SK-N-SH (cell line): Measurements from ENCODE around the gene WDR75. TPM values are rescaled to one million over a fixed set of nuclear protein-coding genes. Genes with fewer than 3 reads are reported as not detected.

Experiments
- CTCF ChIA-PET: fragments of 300-600, 350-600 bp; formaldehyde crosslinking; extraction: SDS; loops from one replicate; lab custom pipeline; 2021; lab: Yijun Ruan, JAX
- POLR2A ChIA-PET: fragments of 350-600 bp; sonication (Branson Sonifier 250); formaldehyde crosslinking; extraction: SDS; loops from one replicate; lab custom pipeline; 2020; ENCODE audit warnings: antibody characterized with exemption, inconsistent platforms; lab: Yijun Ruan, JAX
- DNase-seq: peaks from one replicate; pipeline ENCODE4 v3.0.0; 2012
- H2AFZ ChIP-seq: fragments of 200-600 bp; sonication (generic); 2 replicates; pipeline ENCODE4 v1.8.1; 2016; ENCODE audit warnings: antibody characterized with exemption, mild to moderate bottlenecking, low read depth
- H3F3A ChIP-seq: fragments of 200-600 bp; sonication (generic); replicated peaks from 2 replicates; pipeline ENCODE3; 2016; ENCODE audit warnings: antibody characterized with exemption, mild to moderate bottlenecking; ENCODE audit not compliant: insufficient read depth
- H3K27ac ChIP-seq, 2 experiments: fragments of 200-500 bp in 1 of 2; fragments of 200-600 bp in 1 of 2; sonication (Bioruptor generic) in 1 of 2; sonication (generic), shearing (Covaris generic) in 1 of 2; 2 replicates each; pipeline versions ENCODE4 v1.5.1 to v1.6.1; 2014 to 2016; ENCODE audit warnings: low read depth in 2 of 2, inconsistent platforms in 1 of 2, low read length in 1 of 2, mild to moderate bottlenecking in 1 of 2, mixed read lengths in 1 of 2
- H3K27me3 ChIP-seq: fragments of 200-600 bp; sonication (generic), shearing (Covaris generic); 2 replicates; pipeline ENCODE4 v1.6.1; 2016; ENCODE audit warnings: mixed run types; ENCODE audit not compliant: insufficient read depth
- H3K36me3 ChIP-seq, 2 experiments: fragments of 200-500 bp in 1 of 2; fragments of 200-600 bp in 1 of 2; sonication (Bioruptor generic) in 1 of 2; sonication (generic) in 1 of 2; replicated peaks in 1 of 2; 2 replicates each; pipeline versions ENCODE3 to v1.5.1; 2014 to 2016; ENCODE audit warnings: low read length in 1 of 2, mild to moderate bottlenecking in 1 of 2; ENCODE audit not compliant: insufficient read depth in 2 of 2, control insufficient read depth in 1 of 2
- H3K4me1 ChIP-seq, 2 experiments: fragments of 200-500 bp in 1 of 2; fragments of 200-600 bp in 1 of 2; sonication (Bioruptor generic) in 1 of 2; sonication (generic), shearing (Covaris generic) in 1 of 2; 2 replicates each; pipeline versions ENCODE4 v1.5.1 to v1.6.1; 2014 to 2016; ENCODE audit warnings: low read depth in 1 of 2, low read length in 1 of 2, mixed run types in 1 of 2; ENCODE audit not compliant: insufficient read depth in 2 of 2, control insufficient read depth in 1 of 2
- H3K4me2 ChIP-seq: fragments of 200-600 bp; sonication (generic), shearing (Covaris generic); 2 replicates; pipeline ENCODE4 v1.6.1; 2017; ENCODE audit warnings: mixed run types
- H3K4me3 ChIP-seq, 2 experiments: fragments of 200-500 bp in 1 of 2; fragments of 200-600 bp in 1 of 2; sonication (Bioruptor generic) in 1 of 2; sonication (generic), shearing (Covaris generic) in 1 of 2; 2 replicates each; pipeline versions ENCODE4 v1.5.1 to v1.8.1; 2014 to 2016; ENCODE audit warnings: low read depth in 2 of 2, inconsistent platforms in 1 of 2, low read length in 1 of 2, mild to moderate bottlenecking in 1 of 2, mixed read lengths in 1 of 2, moderate library complexity in 1 of 2
- H3K79me2 ChIP-seq: fragments of 200-600 bp; sonication (generic); 2 replicates; pipeline ENCODE4 v1.8.1; 2017; ENCODE audit warnings: mild to moderate bottlenecking; ENCODE audit not compliant: insufficient read depth
- H3K9ac ChIP-seq: fragments of 200-600 bp; sonication (generic); 2 replicates; pipeline ENCODE4 v1.6.1; 2017; ENCODE audit warnings: mixed run types
- H3K9me2 ChIP-seq: fragments of 200-600 bp; sonication (generic); 2 replicates; pipeline ENCODE4 v1.6.1; 2017; ENCODE audit warnings: mixed run types
- H3K9me3 ChIP-seq: fragments of 200-600 bp; sonication (generic); 2 replicates; pipeline ENCODE4 v1.6.1; 2017; ENCODE audit warnings: mixed run types, mild to moderate bottlenecking, moderate library complexity
- H4K20me1 ChIP-seq: fragments of 200-600 bp; sonication (generic); 2 replicates; pipeline ENCODE4 v1.6.1; 2017; ENCODE audit warnings: mild to moderate bottlenecking, mixed run types; ENCODE audit not compliant: insufficient read depth
- CHD2 ChIP-seq: fragments of 150-350 bp; IDR thresholded peaks from 2 replicates; pipeline ENCODE4 v1.6.1; 2018; ENCODE audit warnings: low read length; ENCODE audit not compliant: partially characterized antibody
- ELF1 ChIP-seq: IDR thresholded peaks from 2 replicates; pipeline ENCODE4 v1.4.0; 2012
- EZH2phosphoT487 ChIP-seq: fragments of 200-600 bp; sonication (generic); IDR thresholded peaks from 2 replicates; pipeline ENCODE4 v1.6.1; 2017; ENCODE audit warnings: low read depth, mixed run types, mild to moderate bottlenecking, antibody characterized with exemption, moderate library complexity, borderline replicate concordance
- FOSL2 ChIP-seq: IDR thresholded peaks from 2 replicates; pipeline ENCODE4 v1.4.0; 2012; ENCODE audit warnings: low read depth, mild to moderate bottlenecking, moderate library complexity, borderline replicate concordance
- FOXJ3 ChIP-seq: sonication (generic); formaldehyde crosslinking; IDR thresholded peaks from 2 replicates; pipeline ENCODE4 v1.5.1; 2020; ENCODE audit warnings: mild to moderate bottlenecking, missing genetic modification reagents
- GATA2 ChIP-seq: sonication (generic); formaldehyde crosslinking; IDR thresholded peaks from 2 replicates; pipeline ENCODE4 v1.5.0; 2020; ENCODE audit warnings: mild to moderate bottlenecking, missing genetic modification reagents
- IRF3 ChIP-seq: fragments of 150-350 bp; IDR thresholded peaks from 2 replicates; pipeline ENCODE4 v1.6.1; 2016; ENCODE audit warnings: mild to moderate bottlenecking, low read depth, low read length
- MXI1 ChIP-seq: IDR thresholded peaks from 2 replicates; pipeline ENCODE4 v1.6.1; 2012; ENCODE audit warnings: mild to moderate bottlenecking, low read depth, low read length, improper control_type of control experiment
- NFIC ChIP-seq: IDR thresholded peaks from 2 replicates; pipeline ENCODE4 v1.4.0; 2012; ENCODE audit warnings: borderline replicate concordance
- NRF1 ChIP-seq: IDR thresholded peaks from 2 replicates; pipeline ENCODE4 v1.6.1; 2012; ENCODE audit warnings: low read depth, mild to moderate bottlenecking, low read length
- PBX3 ChIP-seq: IDR thresholded peaks from 2 replicates; pipeline ENCODE4; 2012
- POLR2AphosphoS5 ChIP-seq: IDR thresholded peaks from 2 replicates; pipeline ENCODE4 v1.6.1; 2012; ENCODE audit warnings: low read depth, low read length
- SIN3A ChIP-seq: IDR thresholded peaks from 2 replicates; pipeline ENCODE4 v1.6.1; 2012; ENCODE audit warnings: low read depth, mild to moderate bottlenecking, low read length, moderate library complexity, borderline replicate concordance
- TCF12 ChIP-seq: IDR thresholded peaks from 2 replicates; pipeline ENCODE4 v1.4.0; 2012
- USF1 ChIP-seq: IDR thresholded peaks from 2 replicates; pipeline ENCODE4 v1.4.0; 2012; ENCODE audit warnings: low read depth, borderline replicate concordance
- USF2 ChIP-seq: fragments of 150-350 bp; IDR thresholded peaks from 2 replicates; pipeline ENCODE4 v1.6.1; 2017; ENCODE audit warnings: antibody characterized with exemption, low read length, low read depth, borderline replicate concordance
- YY1 ChIP-seq: IDR thresholded peaks from 2 replicates; pipeline ENCODE4 v1.4.0; 2012; ENCODE audit warnings: low read depth, mild to moderate bottlenecking
- ZBTB33 ChIP-seq: IDR thresholded peaks from 2 replicates; pipeline ENCODE4 v1.4.0; 2012; ENCODE audit warnings: low read depth, borderline replicate concordance
- WGBS: methylation state at CpG from one replicate; pipeline ENCODE4 v1.1.6; 2017; ENCODE audit warnings: low lambda C conversion rate; 5-methylcytosine and 5-hydroxymethylcytosine counted together
- polyA plus RNA-seq, 3 experiments: library from polyadenylated mRNA; depleted of rRNA; stranded (reverse); fragments of >200 nt; gene quantifications; 2 replicates each; pipeline ENCODE4 v1.2.3, GENCODE V29; 2012

Gene WDR75
- polyA plus RNA-seq, 1 of the 3 experiments (the other 2 are of a cell fraction): 25.6 TPM

GRCh38 chr2:189467593-189467992, 26.3 kb downstream of the WDR75 start:
- 89% methylated on average over 4 of the region's 4 CpGs for WGBS
- CTCF ChIA-PET: interaction anchor here (0.5 to 2.8 kb wide), 5 partner anchors 11 to 273 kb away, joined by 3 to 6 read pairs (median 3); no protein-coding TSS in a partner anchor
- POLR2A ChIA-PET: interaction anchor here (0.8 kb wide), 1 partner anchor 11 kb away, joined by 3 read pairs; no protein-coding TSS in a partner anchor

More at GRCh38 chr2:189467593-189467992, 26.3 kb downstream of the WDR75 start:
- H3K36me3 ChIP-seq: peaks cover 98 to 100% of the 10 kb centered on the region in 2 experiments
- no peak overlapping the region for H3K27ac ChIP-seq
- TF ChIP-seq MXI1 (no peak), USF1 (no peak), PBX3 (no peak), IRF3 (no peak), FOSL2 (no peak), GATA2 (CRISPR knock-in tag) (no peak), CHD2 (no peak), NFIC (no peak), NRF1 (no peak), USF2 (no peak), EZH2phosphoT487 (no peak), SIN3A (no peak), FOXJ3 (no peak), YY1 (no peak), TCF12 (no peak), POLR2AphosphoS5 (no peak), ELF1 (no peak), ZBTB33 (no peak)
- TF ChIP-seq, all 33 proteins: peak for 0
- Histone ChIP-seq H3K79me2 (no peaks in the 10 kb centered on the region), H2AFZ (no peak overlapping the region), H3K27me3 (no peaks in the 10 kb centered on the region), H4K20me1 (no peaks in the 10 kb centered on the region), H3K4me3 (no peak overlapping the region), H3K9me3 (no peaks in the 10 kb centered on the region), H3F3A (no peaks in the 10 kb centered on the region), H3K4me1 (no peaks in the 10 kb centered on the region), H3K9me2 (no peaks in the 10 kb centered on the region), H3K4me2 (no peak overlapping the region), H3K9ac (no peak overlapping the region)
- no peak for DNase-seq
